Activated T-helper 1 cell treated with anti-CD3 and anti-CD28 coated beads, Interleukin-2, amount 50 U/mL, for 16 hours (primary cell): Measurements from ENCODE around the gene CFAP46.

Experiments
- DNase-seq, 2 donors: peaks; one replicate each; pipeline ENCODE4 v3.0.0-alpha.2; 2020; ENCODE audit warnings: low read depth in 1 of 2, low spot score in 1 of 2

The CFAP46 gene

DNA sequence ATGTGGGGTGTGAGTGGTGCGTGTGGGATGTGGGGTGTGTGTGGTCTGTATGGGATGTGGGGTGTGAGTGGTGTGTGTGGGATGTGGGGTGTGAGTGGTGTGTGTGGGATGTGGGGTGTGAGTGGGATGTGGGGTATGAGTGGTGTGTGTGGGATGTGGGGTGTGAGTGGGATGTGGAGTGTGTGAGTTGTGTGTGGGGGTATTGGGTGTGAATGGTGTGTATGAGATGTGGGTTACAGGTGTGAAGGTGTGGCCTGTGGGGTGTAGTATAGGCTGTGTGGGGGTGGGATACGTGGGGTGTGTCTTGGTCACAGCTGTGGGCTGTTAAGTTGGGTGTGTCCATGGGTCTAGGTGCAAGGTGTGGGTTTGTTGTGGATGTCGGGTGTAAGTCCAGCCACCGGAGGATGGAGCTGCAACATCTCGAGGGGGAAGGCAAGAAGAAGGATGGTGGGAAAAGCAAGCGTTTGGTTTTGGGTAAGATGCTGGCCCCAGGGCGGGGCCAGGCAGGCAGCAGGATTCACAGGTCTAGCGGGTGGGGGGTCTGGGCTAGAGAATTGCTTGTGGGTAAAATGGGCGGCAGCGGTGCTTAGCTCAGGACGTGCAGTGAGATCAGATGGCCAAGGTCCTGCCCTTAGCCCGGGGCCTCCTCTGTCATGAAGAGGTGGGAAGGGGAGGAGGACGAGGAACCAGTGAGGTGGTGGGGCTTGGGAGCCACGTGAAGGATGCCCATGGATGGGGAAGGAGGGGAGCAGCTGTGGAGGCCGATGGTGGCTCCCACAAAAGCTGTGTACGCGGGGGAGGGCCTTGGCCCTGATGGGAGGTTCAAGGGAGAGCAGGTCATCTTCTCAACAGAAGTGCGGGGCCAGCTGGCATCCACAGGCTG, 60.1 kb downstream of the CFAP46 start:
- DNase-seq, result no peak

DNA sequence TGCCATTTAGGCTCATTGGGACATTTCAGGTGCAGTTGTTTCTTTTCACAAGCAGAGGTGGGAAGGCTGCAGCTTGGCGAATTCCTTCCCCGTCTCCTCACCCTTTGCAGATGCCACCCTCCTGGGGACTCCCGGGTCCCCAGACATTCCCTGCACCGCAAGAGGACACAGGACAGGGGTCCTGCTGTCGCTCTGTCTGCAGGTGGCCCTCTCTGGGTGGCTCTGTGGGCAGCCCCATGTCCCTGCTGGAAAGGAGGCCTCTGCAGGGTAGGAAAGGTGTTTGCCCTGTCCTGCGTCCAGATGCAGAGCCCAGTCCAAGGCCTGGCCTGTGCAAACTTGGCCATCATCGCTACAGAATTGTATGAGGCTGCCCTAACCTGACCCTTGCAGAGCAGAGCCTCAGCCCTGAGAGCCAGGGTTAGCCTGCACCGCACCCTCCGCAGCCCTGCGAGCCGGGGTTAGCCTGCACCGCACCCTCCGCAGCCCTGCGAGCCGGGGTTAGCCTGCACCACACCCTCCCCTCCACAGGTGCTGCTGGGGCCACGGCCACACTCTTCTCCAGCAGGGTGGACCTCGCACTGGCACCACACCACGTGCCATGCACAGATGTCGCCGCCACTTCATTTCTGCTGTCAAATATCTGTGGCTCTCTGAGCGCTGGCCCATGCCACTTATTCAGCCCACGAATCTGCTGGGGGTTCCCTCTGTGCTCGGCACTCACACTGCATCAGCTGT, 61.0 kb downstream of the CFAP46 start:
- DNase-seq, result no peak

DNA sequence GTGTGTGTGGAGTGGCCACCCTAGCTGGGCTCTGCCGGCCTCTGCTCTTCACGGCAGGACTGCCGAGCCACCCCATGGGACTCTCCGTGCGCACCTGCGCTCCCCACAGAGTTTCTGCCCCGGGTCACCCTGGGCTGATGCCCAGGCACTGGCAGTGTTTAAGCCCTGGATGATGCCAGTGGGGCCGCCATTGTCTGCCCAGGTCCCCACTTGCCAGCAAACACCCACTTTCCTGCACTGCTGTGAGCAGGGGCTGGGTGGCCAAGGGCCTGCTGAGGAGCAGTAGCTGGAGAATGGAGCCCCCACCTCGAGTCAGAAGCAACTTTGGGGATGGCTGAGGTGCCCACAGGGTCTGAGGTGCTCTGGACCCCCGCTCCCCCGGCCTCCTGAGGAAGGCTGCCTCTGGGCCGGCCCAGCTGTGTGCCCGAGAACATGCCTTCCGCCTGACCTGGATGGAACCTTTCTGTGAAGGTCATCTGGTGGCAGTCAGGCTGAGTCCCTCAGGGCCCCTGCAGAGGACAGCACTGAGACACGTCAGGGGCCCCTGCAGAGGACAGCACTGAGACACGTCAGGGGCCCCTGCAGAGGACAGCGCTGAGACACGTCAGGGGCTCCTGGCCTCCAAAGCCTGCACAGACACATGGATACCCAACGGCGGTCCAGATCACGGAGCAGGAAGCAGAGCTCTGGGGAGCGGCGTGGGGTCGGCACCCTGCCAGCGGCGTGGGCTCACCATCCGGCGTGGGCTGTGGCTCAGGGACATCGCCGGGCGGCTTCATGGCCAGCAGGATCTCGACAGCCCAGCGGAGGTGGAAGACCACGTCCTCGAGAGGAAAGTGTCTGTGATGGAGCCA, 62.0 kb downstream of the CFAP46 start:
- DNase-seq, result no peak

DNA sequence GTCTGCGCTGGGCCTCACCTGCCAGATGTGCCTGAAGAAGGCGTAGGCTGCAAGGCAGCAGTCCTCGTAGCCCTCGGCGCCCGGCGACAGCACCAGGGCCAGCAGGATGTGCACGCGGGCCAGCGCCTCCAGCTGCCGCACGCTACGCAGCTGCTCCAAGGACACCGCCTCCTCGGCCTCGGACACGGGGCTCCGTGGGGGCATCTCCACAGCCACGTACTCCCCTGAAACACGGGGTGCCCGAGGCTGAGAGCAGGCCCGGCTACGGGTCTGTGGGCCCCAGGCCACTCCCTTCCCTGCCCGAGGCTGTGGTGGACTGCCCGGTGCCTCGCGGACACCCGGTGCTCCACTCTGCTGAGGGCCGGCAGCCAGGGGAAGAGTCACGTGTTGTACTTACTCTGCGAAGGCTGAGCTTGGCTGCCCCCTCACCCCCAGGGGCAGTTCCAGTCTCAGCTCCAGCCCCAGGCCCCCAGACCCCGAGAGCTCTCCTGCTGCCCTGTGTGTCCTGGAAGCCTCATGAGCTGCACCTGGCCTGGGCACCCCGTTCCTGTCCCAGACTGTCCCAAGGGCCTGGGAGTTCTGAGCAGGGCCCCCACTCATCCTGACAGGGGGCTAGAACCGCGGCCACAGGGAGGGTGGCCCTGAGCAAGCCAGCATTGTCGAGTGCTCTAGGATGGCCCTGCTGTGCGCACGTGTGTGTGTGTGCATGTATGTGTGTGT, 62.8 kb downstream of the CFAP46 start:
- no peak for DNase-seq

DNA sequence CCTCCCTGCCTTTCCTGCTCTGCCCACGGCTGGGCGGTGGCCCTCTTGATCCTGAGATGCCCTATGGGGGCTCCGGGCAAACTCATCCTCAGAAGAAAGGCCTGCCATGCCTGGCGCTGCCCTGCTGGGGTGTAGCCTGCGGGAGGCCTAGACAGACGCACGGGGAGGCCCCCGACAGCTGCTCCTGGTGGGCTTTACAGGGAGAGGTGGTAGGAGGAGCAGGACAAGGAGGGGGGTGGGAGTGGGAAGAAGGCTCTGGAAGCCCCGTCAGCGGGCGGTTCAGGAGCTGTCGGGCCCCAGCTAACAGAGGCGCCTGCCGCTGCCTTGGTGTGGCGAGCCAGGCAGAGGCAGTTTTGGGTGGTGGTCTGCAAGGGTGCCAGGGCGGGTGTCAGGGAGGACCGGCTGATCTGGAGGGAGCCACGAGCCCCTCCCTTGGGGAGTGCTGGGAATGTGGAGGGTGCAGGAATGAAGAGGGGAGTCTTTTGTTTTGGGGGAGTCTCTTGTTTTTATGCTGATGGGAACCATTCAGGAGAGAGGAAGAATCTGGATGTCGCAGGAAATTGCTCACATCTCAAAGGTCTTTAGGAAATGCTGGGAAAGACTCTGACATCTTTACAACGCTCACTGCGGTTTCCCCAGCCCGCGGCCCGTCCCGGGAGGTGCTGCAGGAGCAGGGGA, 63.5 kb downstream of the CFAP46 start:
- DNase-seq, result no peak

DNA sequence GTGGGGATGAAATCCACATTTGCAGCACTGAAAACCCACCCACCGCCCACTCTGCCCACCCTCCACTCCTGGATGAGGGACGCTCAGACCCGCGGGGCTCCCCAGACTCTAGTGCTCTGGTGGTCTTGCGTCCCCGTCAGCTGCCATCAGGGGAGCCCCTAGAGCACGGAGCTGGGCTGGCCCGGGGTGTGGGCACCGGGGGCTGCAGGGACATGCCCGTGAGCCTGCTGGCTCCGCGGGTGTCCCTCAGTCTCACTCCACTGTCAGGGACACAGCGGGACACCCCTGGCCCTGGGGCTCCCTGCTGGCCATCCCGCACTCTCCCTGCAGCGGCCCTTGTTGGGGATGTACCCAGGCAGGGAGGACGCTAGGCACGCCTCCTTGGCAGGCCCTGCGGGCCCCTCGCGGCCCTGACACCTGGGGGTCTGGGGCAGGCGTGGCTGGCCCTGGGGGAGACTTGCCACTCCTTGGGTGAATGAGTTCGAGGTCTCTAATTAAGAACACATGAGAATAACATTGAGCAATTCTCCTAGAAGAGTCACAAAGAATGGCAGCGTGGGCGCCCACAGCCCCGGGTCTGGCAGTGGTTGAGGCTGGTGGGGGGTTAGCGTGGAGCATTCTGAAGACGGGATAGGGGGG, 64.2 kb downstream of the CFAP46 start:
- DNase-seq, result no peak

DNA sequence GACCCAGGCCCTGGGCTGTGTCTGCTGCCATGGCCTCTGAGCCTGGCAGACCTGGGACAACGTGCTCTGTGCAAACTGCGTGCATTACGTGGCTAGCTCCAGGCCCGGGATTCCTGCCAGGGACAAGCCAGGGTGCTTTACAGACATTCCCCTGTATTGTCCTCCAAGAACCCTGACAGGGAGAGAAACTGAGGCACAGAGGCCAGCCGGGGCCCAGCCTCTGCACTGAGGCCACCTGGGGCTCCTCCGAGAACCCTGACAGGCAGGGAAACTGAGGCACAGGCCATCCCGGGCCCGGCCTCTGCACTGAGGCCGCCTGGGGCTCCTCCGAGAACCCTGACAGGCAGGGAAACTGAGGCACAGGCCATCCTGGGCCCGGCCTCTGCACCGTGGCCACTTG, 64.9 kb downstream of the CFAP46 start:
- no peak for DNase-seq

DNA sequence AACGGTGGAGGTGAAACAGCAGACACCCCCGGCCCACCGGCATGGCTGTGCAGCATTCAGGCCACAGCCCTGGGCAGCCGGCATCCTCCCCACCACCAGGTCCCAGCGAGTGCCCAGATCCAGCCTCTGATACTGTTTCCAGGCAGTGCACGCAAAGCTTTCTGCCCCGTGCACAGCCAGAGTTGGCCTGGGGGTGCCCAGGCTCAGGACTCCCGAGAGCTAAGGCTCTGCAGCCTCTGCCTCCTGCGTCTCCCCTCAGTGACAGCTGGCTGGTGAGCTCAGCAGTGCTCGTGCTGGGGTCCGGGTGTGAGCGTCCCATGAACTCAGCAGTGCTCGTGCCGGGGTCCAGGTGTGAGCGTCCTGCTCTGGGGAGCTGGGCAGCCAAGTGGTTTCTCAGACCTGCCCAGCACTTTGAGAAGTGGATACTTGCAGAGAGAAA, 65.4 kb downstream of the CFAP46 start:
- no peak for DNase-seq

DNA sequence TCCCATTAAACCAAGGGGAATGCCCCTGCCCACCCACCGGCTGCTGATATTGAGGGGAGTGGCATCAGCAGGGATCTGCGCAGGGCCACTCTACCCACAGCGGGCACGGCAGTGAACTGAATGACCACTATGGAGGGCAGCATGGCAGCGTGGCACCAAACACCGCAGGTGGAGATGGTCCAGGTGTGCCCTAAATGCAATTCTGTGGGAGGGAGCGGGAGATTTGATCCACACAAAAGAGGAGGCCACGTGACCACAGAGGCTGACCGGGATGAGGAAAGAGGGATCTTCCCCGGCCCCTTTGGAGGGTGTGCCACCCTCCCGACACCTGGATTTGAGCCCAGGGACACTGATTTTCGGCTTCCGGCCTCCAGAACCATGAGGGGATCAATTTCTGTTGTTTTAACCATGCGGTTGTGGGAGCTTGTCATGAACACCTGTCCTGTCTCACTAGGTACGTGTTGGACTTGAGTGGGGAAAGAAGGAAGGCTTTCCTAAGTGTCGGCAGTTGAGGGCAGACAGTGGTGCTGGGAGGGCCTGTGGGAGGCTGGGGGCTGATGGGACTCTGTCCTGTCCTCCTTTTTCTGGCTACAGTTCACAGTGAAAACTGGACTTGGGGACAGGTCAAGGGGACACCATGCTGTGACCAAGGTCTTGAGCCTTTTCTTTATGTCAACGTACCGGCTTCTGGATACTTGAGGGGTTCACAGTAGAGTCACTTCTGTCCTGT, 66.1 kb downstream of the CFAP46 start:
- no peak for DNase-seq

DNA sequence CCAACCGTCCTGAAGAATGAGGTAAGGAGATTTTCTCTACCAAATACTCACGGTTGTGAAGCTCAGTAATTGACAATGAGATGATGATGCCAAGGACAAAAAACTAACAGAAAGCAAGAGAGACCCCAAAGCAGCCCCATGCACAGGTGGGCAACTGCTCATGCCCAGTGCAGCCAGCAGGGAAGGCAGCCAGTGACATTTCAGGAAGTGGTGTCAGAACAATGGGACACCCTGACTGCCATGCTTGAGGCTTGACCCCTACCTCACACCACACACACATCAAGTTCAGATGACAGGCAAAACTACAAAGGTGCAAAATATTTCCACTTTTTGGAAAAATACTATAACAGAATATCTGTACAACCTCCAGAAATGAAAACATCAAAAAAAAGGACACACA, 66.9 kb downstream of the CFAP46 start:
- DNase-seq, result no peak

DNA sequence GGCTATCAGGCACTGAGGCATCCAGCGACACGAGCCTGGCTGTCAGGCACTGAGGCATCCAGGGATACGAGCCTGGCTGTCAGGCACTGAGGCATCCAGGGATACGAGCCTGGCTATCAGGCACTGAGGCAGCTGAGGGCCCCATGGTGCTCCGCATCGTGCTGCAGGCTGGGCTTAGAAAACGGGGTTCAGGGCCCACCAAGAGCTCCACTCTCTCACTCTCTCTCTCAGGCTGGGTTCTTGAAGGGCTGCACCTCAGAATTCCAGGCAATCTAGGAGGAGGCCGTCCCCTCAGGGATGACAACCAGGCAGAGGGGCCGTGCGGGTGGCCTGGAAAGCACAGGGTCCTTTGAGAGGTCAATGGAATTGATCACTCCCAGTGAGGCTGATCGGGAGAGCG, 69.0 kb downstream of the CFAP46 start:
- no peak for DNase-seq

DNA sequence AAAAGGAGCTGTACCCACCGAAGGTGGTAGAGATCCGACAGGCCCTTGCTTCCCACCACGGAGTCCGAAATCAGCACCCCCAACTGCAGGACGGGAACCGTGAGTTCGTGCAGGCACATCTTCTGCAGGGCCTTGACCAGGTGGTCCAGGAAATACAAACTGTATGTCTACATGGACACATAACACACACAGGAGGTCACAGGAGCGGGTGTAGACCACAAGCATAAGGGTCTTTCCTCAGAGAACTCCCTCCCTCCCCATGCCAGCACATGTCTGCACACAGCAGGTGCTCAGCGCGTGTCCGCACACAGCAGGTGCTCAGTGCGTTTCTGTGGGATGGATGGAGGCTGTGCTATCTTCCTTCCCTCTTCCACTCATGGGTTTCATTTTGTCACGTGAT, 69.7 kb downstream of the CFAP46 start:
- no peak for DNase-seq

DNA sequence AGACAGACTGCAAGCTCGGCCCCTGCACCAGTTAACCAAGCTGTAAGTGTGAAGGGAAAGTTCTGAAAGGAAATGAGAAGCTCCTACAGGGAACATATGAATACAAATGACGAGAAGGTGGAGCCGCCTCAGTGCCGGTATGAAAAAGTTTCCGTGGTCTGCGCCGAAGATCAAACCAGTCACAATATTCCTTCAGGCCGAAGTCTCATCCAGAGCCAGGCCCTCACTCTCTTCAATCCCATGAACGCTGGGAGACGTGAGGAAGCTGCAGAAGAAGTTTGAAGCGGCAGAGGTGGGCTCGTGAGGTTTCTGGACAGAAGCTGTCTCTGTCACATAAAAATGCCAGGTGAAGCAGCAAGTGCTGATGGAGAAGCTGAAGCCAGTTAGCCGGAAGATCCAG, 71.9 kb downstream of the CFAP46 start:
- no peak for DNase-seq

DNA sequence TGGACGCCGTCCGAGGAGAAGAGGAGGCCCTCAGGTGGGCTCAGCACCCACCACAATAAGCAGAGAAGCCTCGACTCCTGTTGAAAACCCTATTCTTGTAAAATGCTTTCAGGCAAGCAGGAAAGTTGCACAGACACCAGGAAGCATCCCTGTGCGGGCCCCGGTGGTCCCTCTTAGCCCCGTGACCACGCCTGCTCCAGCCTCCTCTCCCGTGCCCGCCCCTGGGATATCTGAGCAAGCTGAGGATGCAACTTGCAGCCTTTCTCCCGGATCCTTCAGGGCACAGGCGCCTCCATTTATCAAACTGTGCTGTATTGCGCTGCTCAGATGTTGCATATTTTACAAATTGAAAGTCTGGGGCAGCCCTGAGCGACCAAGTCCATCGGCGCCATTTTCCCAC, 72.7 kb downstream of the CFAP46 start:
- DNase-seq, result no peak

DNA sequence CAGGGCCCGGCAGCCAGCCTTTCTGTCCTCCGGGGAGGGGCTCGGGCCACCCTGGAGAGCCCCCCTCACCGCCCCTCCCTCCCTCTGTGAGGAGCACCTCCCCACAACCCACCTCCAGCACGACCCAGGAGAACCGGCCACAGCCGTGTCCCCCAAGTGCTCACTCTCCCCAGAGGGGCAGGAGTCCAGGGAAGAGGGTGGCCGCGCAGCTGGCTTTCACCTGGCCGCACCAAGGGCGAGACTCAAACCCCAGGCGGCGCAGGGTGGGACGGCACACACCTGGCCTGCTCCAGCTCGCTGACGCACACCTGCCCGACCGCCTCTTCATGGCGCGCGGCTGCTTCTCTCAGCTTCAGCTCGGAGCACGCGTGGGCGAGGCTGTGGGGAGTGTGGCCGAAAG, 73.4 kb downstream of the CFAP46 start:
- no peak for DNase-seq

DNA sequence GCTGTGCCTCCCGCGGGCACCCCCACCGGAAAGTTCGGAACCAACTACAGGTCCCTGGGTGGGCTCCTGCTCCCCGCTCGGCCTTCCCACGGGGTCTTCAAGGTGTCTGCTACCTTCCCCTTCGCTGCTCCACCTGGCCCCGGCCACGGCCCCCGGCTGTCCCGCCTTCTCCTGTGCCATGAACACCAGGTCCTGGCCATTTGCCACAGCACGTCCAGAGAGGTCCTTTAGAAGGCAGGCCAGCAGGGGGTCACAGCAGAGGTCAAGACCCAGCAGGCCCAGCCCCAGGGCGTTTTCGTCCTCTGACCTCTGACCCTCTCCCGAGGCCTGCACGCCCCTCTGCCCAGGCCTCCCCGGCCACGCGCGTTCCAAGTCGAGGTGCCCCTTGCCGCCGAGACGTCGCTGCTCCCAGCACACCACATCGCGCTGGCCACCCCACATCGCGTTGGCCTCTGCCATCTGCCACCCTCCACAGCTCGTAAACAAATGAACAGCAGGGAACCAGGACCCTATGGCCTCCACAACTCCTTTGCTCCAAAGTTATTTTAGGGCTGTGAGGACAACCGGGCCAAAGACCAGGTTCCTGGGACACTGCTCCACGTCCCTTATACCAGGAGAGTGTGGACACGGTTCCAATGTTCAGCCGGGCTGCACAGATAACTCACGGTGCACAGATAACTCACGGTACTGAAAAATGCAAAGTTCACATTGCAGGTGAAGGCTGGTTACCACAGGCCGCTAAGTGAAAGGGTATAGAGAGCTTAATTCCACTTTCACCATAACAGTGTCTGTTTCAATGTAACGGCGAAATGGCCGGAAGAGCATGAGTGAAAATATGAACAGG, 74.3 kb downstream of the CFAP46 start:
- no peak for DNase-seq

DNA sequence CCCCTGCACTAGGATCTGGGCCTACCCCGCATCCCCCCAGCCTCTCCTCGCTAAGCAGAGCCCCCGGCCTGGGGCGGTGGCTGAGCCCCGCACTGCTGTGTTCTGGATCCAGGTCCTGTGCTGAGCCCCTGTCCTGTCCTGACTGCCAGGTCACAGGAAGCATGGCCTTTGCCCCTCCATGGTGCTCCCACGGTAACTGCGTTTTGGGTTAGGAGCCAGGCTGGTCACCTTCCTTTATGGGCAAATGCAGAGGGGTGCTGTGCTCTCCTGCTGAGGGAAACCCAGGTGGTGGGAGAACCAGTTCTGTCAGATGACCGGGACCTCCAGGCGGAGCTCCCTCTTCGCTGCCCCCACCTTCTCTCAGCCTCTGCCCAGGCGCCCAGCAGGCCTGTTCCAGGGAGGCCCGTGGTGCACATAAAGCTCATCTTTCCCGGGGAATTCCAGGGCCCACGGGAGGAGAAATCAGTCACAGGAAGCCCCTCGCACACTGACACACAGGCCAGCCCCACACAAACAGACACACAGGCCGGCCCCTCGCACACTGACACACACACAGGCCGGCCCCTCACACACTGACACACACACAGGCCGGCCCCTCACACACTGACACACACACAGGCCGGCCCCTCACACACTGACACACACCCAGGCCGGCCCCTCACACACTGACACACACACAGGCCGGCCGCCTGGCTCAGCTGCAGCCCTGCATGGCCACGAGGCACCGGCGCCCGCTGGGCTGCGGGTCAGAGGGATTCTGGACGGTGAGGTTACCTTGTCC, 75.6 kb downstream of the CFAP46 start:
- peak in 1 of 2 donors; percentile 2 for DNase-seq
